Measurements from ENCODE around the gene PHC2.

Gene PHC2

GRCh38 chr1:33349081-33349759 is 81.7 kb downstream of the PHC2 start:
- DNase-seq (ENCODE audit: low read depth) = peak; percentile 56
- TF ChIP-seq, protein P1, sequence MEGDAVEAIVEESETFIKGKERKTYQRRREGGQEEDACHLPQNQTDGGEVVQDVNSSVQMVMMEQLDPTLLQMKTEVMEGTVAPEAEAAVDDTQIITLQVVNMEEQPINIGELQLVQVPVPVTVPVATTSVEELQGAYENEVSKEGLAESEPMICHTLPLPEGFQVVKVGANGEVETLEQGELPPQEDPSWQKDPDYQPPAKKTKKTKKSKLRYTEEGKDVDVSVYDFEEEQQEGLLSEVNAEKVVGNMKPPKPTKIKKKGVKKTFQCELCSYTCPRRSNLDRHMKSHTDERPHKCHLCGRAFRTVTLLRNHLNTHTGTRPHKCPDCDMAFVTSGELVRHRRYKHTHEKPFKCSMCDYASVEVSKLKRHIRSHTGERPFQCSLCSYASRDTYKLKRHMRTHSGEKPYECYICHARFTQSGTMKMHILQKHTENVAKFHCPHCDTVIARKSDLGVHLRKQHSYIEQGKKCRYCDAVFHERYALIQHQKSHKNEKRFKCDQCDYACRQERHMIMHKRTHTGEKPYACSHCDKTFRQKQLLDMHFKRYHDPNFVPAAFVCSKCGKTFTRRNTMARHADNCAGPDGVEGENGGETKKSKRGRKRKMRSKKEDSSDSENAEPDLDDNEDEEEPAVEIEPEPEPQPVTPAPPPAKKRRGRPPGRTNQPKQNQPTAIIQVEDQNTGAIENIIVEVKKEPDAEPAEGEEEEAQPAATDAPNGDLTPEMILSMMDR (IDR thresholded peaks at IDR 0.05; ENCODE audit: insufficient read depth, low read depth, low read length, missing control alignments) = no peak
- H3K4me3 ChIP-seq (ENCODE audit: low read depth, low read length) = peak overlapping the region; percentile 85

DNA sequence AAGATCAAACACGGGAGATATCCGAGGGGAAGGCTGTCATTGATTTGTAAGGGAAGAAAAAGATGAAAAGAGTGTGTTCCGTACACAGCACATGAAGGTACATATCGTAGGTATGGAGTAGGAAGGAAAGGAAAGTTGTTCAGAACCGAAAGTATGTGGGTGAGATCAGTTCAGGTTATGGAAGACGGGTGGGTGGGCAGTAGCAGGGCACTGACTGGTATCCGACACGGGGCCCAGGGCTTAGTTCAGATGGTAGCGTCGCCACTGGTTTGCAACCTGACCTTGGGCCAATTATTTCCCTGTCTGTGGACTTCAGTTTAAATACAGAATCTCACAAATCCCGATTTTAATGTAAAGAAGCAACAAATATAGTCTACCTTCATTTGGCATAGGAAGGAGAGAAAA is 82.2 kb downstream of the PHC2 start:
- TF ChIP-seq, protein P1 (IDR thresholded peaks at IDR 0.05; ENCODE audit: insufficient read depth, low read depth, low read length, missing control alignments) = no peak
- DNase-seq (ENCODE audit: low read depth) = no peak
- peak overlapping the region; percentile 85 for H3K4me3 ChIP-seq (ENCODE audit: low read depth, low read length)

DNA sequence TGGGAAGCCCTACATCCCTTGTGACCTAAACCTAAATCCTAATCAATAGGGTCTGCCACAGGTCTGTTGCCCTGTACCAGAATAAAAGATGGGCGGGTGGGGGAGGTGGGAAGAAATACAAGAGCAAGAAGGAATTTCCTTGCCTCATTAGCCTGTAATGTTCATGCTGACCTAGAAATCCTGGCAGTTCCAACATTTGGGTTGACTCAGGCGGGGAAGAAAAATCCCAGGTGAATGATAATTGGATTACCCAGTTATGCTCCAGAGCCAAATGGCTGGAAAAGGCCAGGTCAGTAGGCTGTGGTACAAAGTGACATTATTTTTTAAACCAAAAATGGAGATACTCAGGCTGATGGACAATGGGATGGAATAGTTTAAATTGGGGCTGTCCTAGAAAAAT is 82.7 kb downstream of the PHC2 start:
- no peak for DNase-seq (ENCODE audit: low read depth)
- H3K4me3 ChIP-seq (ENCODE audit: low read depth, low read length) = peak overlapping the region; percentile 85
- TF ChIP-seq, protein P1 (IDR thresholded peaks at IDR 0.05; ENCODE audit: insufficient read depth, low read depth, low read length, missing control alignments) = no peak

DNA sequence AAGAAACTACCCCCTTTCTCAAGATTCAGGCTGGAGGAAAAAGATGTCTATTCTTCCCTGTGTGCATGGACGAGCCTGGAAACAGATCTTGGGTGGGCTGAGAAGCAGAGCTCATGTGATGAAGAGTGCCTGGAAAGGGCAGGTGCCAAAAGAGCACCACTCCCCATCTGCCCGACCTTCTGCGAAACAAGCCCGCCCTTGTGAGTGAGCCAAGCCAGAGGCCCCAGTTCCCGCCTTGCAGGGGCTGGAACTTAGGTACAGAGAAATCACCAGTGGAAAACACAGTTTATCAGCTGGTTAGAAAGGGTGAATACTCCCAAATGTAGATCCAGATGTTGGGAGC is 83.3 kb downstream of the PHC2 start:
- H3K4me3 ChIP-seq (ENCODE audit: low read depth, low read length) = no peak overlapping the region
- DNase-seq (ENCODE audit: low read depth) = no peak
- TF ChIP-seq, protein P1 (IDR thresholded peaks at IDR 0.05; ENCODE audit: insufficient read depth, low read depth, low read length, missing control alignments) = no peak

DNA sequence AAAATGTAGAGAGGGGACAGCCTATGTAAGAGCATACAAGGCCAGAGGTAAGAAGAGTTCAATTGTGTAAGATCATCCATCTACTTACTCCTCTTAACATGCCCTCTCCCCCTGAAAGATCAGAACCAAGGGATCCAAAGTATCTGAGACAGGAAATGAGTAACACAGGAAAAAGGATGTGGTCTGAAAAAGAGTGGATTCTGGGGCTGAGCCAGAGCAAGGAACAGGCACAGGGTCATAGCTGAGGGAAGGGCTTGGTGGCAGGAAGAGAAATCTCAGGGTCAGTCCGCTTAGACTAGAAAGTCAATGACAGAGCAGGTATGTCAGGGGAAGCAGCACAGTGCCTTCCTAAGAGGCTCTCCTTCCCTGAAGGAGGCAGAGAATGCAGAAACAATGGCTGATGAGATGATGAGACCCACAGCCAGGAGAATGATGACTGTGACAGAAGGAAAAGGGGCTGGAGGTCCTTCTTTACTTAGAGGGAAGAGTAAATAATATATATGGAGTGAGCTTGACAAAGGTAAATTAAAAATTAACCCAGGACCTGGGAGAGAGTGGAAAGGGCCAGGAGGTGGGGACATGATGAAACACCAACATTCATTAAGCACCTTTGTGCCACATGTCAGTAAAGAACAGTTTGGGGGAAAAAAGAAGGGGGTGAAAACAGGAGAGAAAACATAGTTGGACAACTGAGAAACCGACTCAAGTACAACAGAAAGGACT is 83.8 kb downstream of the PHC2 start:
- DNase-seq (ENCODE audit: low read depth) = no peak
- TF ChIP-seq, protein P1 (IDR thresholded peaks at IDR 0.05; ENCODE audit: insufficient read depth, low read depth, low read length, missing control alignments) = no peak
- H3K4me3 ChIP-seq (ENCODE audit: low read depth, low read length) = no peak overlapping the region

DNA sequence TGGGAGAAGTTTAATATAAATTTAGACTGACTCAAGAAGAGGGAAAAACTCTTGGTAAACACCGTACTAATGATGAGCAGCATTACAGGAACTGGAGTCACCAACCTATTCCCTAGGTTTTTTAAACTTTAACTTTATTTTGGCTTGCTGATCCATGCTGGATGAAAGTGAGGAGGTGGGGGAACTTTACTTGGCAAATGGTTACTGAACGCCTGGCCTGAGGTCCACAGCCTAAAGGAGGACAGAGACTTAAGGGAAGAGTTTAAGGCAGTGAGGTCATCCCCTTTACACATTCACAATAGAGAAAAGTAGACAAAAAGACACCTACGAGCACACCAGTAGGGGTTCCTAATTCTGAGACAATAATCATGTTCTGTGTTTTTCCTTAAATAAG is 84.4 kb downstream of the PHC2 start:
- no peak overlapping the region for H3K4me3 ChIP-seq (ENCODE audit: low read depth, low read length)

More for the DNA sequence above, 84.4 kb downstream of the PHC2 start:
- no peak for DNase-seq (ENCODE audit: low read depth)
- TF ChIP-seq, protein P1 (IDR thresholded peaks at IDR 0.05; ENCODE audit: insufficient read depth, low read depth, low read length, missing control alignments) = no peak
